Fibroblast of lung (primary cell): ENCODE data around the gene KRT27.

Experiments used
- CTCF ChIP-seq, 2 donors: IDR thresholded peaks in 1 of 2; conservative IDR thresholded peaks in 1 of 2; 1 replicate in 1 of 2; 2 replicates in 1 of 2; pipeline ENCODE4 v1.5.1; 2011 to 2012; ENCODE audit warnings: low read length in 2 of 2, control low read depth in 1 of 2, inconsistent platforms in 1 of 2, low read depth in 1 of 2, mild to moderate bottlenecking in 1 of 2
- EZH2 ChIP-seq: IDR thresholded peaks from 2 replicates; pipeline ENCODE4 v1.5.1; 2012; ENCODE audit warnings: low read length, control low read depth, mild to moderate bottlenecking; ENCODE audit errors: missing control alignments

- TF ChIP-seq CTCF (conservative IDR thresholded peaks at IDR 0.05 in 1 of 2, IDR thresholded peaks at IDR 0.05 in 1 of 2; ENCODE audit: low read depth in 1 of 2, low read length in 2 of 2) (no peak), EZH2 (no peak)
Measured at GRCh38 chr17:40772101-40772500, 10.2 kb downstream of the KRT27 start, which contains the start of gene KRT26.
